ENCODE results near the gene SNF8.
"Not testable (repeated sequence)": the region's sequence is repeated elsewhere in the genome, so short reads cannot be mapped to it uniquely, and the experiment has no call there.

SNF8 gene

GRCh38 chr17:48944515-48945260 is at the start of gene SNF8:
Gene SNF8 (minus strand): TSS chr17:48944842. CDS start chr17:48944734, 108 bp downstream.
- peak; percentile 85 to 90 for DNase-seq (ENCODE audit: low read depth in 2 of 2)

- no peak for DNase-seq (ENCODE audit: low read depth in 2 of 2)
Measured at GRCh38 chr17:48993951-48994350, 49.3 kb upstream of the SNF8 start.

GRCh38 chr17:48993305-48993704 is 48.7 kb upstream of the SNF8 start:
- no peak for DNase-seq (ENCODE audit: low read depth in 2 of 2)

- no peak for DNase-seq (ENCODE audit: low read depth in 2 of 2)
Measured at GRCh38 chr17:48992444-48992843, 47.8 kb upstream of the SNF8 start.

GRCh38 chr17:48990882-48991357 is 46.3 kb upstream of the SNF8 start:
- no peak for DNase-seq (ENCODE audit: low read depth in 2 of 2)

- DNase-seq (ENCODE audit: low read depth in 2 of 2) = no peak
Measured at GRCh38 chr17:48989100-48989499, 44.5 kb upstream of the SNF8 start.

- DNase-seq (ENCODE audit: low read depth in 2 of 2) = no peak
Measured at GRCh38 chr17:48985436-48986245, 41.0 kb upstream of the SNF8 start.

GRCh38 chr17:48981927-48982539 is 37.4 kb upstream of the SNF8 start:
- DNase-seq (ENCODE audit: low read depth in 2 of 2) = no peak

GRCh38 chr17:48973806-48974205 is 29.2 kb upstream of the SNF8 start:
- DNase-seq (ENCODE audit: low read depth in 2 of 2) = no peak

GRCh38 chr17:48972749-48973097 is 28.1 kb upstream of the SNF8 start:
- no peak for DNase-seq (ENCODE audit: low read depth in 2 of 2)

- DNase-seq (ENCODE audit: low read depth in 2 of 2) = no peak
Measured at GRCh38 chr17:48970865-48971687, 26.4 kb upstream of the SNF8 start.

- no peak for DNase-seq (ENCODE audit: low read depth in 2 of 2)
Measured at GRCh38 chr17:48970224-48970623, 25.6 kb upstream of the SNF8 start.

- DNase-seq (ENCODE audit: low read depth in 2 of 2) = no peak
Measured at GRCh38 chr17:48961516-48962233, 17.0 kb upstream of the SNF8 start.

- no peak for DNase-seq (ENCODE audit: low read depth in 2 of 2)
Measured at GRCh38 chr17:48960834-48961515, 16.3 kb upstream of the SNF8 start.

- no peak for DNase-seq (ENCODE audit: low read depth in 2 of 2)
Measured at GRCh38 chr17:48954300-48954755, 9.7 kb upstream of the SNF8 start.

- DNase-seq (ENCODE audit: low read depth in 2 of 2) = no peak
Measured at GRCh38 chr17:48952904-48953303, 8.3 kb upstream of the SNF8 start.

- no peak for DNase-seq (ENCODE audit: low read depth in 2 of 2)
Measured at GRCh38 chr17:48951572-48951971, 6.9 kb upstream of the SNF8 start.

GRCh38 chr17:48945261-48945651 is 614 bp upstream of the SNF8 start:
- DNase-seq (ENCODE audit: low read depth in 2 of 2) = not testable (repeated sequence)

GRCh38 chr17:48933035-48933434 is 11.6 kb downstream of the SNF8 start:
- DNase-seq (ENCODE audit: low read depth in 2 of 2) = no peak

GRCh38 chr17:48930435-48930873 is 14.2 kb downstream of the SNF8 start:
- DNase-seq (ENCODE audit: low read depth in 2 of 2) = no peak
